HG02678 (cell line): ENCODE results near the gene TNPO1.
"Not testable (repeated sequence)": the region's sequence is repeated elsewhere in the genome, so short reads cannot be mapped to it uniquely, and the experiment has no call there.

Source experiments
- ATAC-seq: cut with Tn5 transposase; IDR thresholded peaks from one replicate; pipeline ENCODE4 v1.9.1; 2021; ENCODE audit warnings: mild to moderate bottlenecking, moderate library complexity; ENCODE audit not compliant: unreplicated experiment

TNPO1 gene

DNA sequence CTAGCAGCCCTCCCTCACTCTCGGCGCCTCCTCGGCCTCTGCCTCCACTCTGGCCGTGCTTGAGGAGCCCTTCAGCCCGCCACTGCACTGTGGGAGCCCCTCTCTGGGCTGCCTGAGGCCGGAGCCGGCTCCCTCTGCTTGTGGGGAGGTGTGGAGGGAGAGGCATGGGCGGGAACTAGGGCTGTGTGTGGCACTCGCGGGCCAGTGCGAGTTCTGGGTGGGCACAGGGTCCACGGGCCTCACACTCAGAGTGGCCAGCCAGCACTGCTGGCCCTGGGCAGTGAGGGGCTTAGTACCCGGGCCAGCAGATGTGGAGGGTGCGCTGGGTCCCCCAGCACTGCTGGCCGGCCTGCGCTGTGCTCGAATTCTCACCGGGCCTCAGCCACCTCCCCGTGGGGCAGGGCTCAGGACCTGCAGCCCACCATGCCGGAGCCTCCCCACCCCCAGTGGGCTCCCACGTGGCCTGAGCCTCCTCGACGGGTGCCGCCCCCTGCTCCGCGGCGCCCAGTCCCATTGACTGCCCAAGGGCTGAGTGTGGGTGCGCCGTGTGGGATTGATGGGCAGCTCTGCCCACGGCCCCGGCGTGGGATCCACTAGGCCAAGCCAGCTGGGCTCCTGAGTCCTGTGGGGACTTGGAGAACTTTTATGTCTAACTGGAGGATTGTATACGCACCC, 109.0 kb downstream of the TNPO1 start:
- ATAC-seq: no peak

DNA sequence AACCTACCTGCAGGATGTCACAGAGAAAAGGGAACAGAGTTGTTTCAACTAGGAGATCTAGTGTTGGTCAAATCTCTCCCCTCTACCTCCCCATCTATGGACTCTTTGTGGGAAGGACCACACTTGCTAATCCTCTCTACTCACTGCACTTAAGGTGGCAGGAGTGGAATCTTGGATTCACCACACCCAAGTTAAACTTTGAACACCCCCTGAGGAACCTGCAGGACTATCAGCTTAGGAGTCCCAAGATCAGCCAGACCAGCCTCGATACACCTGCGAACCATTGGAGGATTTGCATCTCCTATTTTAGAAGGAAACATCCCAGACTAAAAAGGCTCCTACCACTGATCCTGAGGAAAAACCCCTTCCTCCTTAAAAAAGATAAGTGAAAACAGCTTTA, 116.2 kb downstream of the TNPO1 start:
- not testable (repeated sequence) for ATAC-seq

DNA sequence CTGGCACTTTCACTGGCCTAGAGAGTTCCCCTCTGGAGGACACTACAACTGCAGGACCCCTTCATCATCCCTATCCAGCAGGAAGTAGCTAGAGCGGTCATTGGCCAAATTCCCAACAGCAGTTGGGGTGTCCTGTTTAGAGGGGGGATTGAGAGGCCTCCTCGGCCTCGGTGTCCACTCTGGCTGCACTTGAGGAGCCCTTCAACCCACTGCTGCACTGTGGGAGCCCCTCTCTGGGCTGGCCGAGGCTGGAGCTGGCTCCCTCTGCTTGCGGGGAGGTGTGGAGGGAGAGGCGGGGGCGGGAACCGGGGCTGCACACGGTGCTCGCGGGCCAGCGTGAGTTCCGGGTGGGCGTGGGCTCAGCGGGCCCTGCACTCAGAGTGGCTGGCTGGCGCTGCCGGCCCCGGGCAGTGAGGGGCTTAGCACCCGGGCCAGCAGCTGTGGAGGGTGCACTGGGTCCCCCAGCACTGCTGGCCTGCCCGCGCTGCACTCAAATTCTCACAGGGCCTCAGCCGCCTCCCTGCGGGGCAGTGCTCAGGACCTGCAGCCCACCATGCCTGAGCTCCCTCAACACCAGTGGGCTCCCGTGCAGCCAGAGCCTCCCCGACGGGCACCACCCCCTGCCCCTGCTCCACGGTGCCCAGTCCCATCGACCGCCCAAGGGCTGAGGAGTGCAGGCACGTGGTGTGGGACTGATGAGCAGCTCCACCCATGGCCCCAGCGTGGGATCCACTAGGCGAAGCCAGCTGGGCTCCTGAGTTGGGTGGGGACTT, 118.7 kb downstream of the TNPO1 start:
- ATAC-seq: not testable (repeated sequence)

DNA sequence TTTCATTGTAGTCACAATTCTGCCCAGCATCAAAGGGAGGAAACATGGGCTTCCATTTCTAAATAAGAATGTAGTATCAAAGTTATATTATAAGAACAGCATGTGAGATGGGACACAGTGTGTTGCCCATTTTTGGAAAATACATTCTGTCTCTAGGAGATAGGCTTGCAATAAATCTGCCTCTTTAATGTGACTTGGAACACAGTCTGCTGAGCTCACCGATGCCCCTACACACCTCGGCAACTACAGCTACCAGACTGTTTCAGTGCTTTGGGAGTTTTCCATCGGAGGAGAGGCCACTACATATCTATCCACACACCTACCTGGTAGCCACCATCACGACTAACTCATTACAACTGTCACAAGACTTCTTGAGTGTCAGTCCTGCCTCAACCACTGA, 120.4 kb downstream of the TNPO1 start:
- no peak for ATAC-seq

DNA sequence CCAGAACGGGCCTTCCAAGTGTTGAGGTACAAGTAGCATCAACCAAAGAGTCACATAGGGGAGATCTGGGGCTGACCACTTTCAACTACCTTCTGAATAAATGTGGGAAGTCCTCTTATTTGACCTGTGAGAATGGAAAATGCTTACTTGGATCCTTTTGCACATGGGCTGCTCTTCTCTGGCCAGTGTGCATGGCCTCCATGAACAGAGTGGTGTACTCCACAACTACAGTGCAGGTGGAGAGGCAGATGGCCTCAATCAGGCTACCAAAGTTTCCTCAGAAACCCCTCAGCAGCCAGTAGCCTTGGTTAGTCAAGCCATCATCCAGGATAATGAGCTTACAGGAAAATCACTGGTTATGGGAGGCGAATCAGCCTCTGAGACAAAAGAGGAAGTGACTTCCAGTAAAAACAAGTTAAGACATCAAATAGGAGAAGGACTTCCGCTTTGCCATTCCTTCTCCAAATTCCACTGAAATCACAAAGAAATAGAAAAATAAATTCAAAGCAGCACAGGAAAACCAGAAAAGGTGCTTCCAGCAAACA, 121.1 kb downstream of the TNPO1 start:
- no peak for ATAC-seq

DNA sequence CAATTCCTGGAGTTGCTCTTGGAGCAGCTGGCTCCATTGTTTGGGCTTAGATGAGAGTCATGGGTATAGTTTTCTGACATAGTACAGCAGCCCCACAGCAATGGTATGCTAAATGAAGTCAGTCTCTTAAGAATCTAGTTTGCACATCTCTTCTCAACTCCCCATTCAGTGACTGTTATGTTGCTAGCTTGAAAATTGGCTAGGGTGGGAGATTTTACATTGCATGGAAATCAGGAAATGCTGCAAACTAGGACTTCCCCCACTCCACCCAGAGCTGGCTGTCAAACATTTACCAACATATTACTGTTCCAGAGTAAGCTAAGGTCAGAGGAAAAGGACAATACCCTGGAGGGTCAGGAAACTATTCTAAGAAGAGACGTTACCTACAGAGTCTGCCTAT, 121.7 kb downstream of the TNPO1 start:
- no peak for ATAC-seq

DNA sequence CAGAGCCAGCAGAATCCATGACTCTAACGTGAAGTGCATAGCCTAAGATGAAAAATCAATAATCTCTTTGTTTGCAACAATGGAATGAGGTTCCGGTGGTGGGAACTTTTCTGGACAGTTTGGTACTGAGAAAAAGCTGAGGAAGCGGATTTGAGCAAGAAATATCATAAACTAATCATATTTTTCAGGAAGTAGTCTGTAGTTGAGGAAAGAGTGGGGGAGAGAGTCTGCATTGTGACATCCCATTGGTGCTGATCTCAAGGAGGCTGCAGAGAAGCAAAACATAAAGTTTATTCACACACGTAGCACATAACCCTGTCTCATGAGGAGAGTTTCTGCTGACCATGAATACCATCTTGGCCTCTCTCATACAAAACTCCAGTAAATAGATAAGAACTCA, 123.6 kb downstream of the TNPO1 start:
- no peak for ATAC-seq

DNA sequence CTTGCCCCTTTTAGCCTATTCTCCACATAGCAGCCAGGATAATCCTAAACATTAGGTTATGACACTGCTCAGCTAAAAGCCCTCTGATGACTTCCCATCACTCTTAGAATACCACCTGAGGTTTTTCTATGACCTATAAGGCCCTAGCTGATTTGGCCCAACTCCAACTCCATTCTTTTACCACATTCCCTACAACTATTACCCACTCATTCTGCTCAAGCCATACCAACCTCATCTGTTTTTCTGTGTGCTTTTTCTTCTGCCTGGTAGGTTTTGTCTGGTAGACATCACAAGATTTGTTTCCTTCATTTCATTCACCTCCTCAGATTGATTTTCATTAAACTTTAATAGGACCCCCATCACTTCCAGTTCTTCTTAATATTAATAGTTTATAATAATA, 126.8 kb downstream of the TNPO1 start:
- ATAC-seq: no peak

DNA sequence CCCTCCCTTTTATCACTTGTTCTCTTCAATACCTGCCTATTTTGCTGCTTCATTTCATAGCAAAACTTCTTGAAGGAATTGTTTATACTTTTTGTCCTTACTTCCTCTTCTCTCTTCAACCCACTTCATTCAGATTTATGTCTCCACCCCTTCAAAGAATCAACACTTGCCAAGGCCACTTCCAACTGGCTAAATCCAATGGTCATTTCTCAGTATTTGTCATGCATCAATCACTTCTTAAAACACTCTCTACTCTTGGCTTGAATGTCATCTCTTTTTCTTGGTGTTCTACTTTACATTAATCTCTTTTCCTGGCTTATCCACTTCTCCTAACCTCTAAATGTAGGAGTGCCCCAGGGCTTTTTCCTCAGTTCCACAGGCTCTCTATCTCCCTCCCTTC, 131.0 kb downstream of the TNPO1 start:
- no peak for ATAC-seq

DNA sequence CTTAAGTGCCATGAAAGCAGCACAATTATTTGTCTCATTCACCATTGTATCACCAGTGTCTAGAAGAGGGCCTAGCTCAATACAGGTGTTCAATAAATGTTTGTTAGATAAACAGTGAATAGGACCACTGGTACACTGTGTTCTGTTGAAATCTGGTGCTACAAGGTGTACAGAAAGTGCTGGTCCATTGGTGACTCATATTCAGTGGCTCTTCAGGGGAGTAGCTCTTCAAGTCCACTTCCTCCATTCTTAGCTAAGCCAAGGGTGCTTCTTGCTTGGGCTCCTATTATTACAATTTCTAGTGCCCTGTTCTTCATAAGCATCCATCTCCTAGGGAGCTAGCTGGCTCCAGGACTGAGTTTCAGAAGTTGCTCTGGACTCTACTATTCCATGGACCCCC, 133.0 kb downstream of the TNPO1 start:
- no peak for ATAC-seq

DNA sequence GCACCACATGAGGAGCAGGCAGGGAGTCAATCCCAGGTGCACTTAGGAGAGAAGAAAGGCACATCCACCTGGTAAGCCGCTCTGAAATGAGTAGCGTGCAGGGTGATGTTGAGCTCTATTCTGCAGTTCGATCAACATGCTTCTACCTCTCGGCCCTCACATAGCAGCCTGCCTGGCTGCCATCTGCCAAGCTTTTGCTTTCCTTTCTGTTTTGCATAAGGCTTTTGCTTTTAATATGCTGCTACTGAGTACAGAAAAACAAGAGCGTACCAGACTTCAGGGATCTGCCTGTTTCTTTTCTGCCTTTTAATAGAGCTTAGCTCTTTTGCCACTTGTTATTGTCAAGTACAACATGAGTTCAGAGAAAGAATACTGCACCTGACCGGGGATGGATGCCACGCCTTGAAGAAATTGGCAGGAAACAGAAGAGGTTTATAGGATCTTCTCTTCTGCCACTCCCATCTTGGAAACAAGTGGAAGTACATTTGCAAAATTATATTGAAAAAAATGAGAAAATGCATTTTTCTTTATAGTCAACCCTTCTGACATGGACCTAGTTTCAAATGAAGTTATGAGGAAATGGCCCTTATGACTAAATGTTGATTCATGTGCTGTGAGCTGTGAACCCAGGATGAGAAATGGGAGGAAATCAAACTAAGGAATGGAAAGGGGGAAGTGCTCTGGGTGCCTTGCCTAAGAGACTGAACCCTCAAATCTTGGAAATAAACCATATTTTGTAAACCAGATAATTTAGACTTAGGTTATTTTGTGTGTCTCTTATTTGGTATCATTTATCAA, 135.4 kb downstream of the TNPO1 start:
- no peak for ATAC-seq

DNA sequence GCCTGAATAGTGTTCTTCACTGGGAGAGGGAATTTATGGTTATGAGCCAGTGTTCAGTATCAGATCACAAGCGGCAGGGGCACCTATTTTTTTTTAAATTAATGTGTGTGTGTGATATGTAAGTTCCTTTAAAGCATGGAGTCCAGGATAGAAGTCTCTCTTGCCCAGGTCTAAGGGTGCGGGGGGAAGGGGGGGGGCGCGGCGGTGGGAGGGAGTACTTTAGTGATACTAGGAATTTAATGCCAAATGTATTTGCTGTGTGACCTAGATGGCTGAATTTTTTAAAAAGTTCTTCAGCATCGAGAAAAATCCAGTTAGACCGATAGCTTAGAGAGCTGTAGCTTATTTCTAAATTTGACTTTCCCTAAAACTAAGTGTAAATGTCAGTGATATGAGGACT, 137.9 kb downstream of the TNPO1 start:
- ATAC-seq: no peak

DNA sequence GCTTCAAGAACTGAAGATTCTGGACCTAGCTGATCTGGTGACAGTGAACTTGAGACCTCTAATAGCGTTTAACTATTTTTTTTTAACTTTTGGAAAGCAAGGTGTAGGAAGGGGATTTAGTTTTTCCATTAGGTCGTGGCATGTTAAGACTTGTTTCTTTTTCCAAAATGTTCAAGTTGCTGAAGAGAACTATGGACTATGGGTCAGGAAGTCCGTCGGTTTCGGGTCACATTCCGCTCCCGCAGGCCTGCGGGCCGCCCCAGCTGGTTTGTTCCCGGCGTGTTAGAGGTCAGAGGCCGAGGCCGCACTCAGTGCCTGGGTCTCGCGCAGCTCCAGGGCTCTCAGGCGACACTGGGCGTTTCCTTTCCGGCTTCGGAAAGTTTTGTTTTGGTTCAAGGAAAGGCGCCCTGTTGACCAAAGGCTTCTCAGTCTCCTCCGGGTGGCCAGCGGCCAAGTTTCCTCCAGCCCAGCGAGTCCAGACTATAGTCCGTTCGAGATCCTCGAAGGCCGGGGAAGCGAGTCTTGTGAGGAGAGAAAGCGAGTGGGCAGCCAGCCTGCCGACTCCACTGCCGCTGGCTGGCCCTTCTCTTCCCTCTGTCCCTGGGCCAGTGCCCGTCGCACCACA, 138.8 kb downstream of the TNPO1 start:
- peak; percentile 42 for ATAC-seq

DNA sequence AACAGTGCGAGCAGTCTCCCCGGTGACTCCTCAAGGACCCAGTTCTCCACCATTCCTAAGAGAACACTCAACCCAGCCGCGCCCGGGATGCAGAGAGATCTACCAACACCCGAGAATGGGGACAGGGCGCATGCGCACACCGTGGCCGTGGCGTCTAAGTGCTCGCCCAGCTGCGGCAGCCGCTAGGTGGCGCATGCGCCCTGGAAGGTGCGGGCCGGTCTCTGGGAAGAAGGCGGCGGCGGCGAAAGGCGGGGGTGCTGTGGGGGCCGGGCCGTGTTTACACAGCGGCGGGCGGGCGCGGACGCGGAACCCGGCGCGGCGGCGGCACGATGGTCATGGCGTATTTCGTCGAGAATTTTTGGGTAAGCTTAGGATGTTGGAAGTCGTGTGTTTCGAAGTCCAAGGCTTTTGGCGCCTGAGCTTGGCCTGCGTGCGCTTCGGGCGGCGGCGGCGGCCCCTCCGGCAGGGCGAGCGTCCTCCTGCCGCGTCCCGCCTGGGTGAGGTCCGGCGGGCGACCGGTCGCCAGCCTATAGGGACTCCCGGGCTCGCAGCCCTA, 139.4 kb downstream of the TNPO1 start, which contains the start of gene FCHO2:
TSS of gene FCHO2 (plus strand) at position 274 of the 556 bp plus-strand sequence. CDS start at position 330, 56 bp downstream.
- peak; percentile 94 for ATAC-seq

DNA sequence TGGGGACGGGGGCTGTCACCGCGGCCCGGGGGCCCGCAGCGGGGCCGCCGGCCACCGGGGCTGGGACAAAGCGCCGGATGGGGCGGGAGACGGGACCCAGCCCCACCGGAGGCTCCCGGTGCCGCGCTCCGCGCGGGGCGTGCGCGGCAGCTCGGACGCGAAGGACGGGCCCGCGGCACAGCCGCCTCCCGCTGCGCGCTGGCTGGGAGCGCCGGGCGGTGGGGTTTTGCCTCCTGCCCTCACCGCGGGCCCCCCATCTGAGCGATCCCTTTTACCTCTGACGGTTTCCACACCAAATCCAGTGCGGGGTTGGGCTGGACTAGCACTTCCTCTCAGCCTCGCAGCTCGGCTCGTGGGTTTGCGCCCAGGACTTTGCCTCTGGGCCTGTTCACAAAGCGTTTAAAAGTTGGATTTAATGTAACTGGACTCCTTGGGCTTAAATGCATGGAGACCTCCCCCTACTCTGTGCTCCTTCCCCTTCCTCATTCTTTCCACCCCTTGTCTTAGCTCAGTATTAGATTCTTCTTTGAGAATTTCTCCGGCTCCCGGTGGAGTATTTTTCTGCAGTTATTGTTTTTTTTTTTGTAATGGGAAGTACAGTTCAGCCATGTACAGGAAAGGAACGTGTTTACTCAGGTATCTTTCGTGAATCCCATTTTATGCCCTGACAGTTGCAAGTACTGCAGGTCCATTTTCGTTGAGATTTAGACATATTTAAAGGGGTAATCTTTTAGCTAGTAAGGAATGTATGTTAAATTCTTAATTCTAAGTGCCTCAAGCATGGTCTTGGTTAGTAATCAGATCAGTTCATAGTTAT, 140.1 kb downstream of the TNPO1 start:
- ATAC-seq: peak; percentile 23

DNA sequence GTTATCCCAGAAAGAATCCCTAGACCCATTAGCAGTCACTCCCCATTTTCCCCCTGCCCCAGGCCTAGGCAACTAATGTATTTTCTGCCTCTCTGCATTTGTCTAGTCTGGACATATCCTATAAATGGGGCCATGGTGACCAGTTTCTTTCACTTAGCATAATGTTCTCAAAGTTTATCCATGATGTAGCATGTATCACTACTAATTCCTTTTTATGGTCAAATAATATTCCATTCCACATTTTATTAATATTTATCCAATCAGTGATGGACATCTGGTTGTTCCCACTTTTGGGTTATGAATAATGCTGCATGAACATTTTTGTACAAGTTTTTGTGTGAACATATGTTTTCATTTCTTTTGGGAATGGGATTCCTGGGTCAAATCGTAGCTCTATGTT, 140.9 kb downstream of the TNPO1 start:
- ATAC-seq: no peak

DNA sequence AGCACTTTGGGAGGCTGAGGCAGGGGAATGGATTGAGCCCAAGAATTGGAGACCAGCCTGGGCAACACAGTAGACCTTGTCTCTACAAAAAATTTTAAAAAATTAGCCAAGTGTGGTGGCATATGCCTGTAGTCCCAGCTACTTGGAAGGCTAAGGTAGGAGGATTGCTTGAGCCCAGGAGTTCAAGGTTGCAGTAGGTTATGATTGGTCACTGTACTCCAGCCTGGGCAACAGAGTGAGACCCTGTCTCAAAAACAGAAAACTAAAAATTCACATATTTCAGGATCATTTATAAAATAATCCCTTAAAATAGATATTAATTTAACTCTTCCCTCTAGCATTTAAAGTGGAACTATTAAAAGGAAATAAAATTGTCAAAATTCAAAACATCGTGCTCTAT, 142.8 kb downstream of the TNPO1 start:
- ATAC-seq: no peak
